ENCODE results near the gene GSDMA. TPM values are rescaled to one million over a fixed set of nuclear protein-coding genes. Genes with fewer than 3 reads are reported as not detected.

The GSDMA gene
- total and polyA plus RNA-seq, 10 of the 15 experiments (the other 5 are each of a cell fraction or from before 2014, with no cell fraction given): 0.04 to 0.11 TPM; not detected in 8

DNA sequence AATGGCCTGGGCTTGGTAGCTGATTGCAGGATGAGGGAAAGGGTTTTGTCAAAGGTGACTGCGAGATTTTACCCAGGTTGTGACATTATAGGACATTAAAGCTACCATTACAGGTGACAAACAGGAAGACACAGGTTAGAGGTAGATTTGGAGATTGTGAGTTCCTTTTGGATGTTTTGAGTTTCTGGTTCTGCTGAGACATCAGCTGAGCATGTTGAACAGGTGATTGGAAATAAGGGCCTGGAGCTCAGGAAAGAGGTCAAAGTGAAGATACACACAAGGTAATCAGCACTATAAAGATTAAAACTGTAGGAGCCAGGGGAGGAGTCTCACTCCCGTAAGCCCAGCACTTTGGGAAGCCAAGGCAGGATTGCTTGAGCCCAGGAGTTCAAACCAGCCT is 6.0 kb downstream of the GSDMA start:
- in situ Hi-C loops (cut with MboI) (no loop called here), intact Hi-C loops (cut with micrococcal nuclease; ENCODE audit: unreplicated experiment) (no loop called here)
- ATAC-seq: no peak
- H4K20me1 ChIP-seq (ENCODE audit: control insufficient read depth, insufficient read depth): no peaks in the 10 kb centered on the region
- peaks cover 0 to 4% of the 10 kb centered on the region in 2 experiments; a peak in 2 of 4 replicates for H3K27me3 ChIP-seq (replicated peaks in 1 of 2; ENCODE audit: control insufficient read depth in 2 of 2, insufficient read depth in 2 of 2, low read length in 1 of 2)
- H3K79me2 ChIP-seq (ENCODE audit: control insufficient read depth, insufficient read depth, low read length): no peaks in the 10 kb centered on the region
- H3K4me1 ChIP-seq (ENCODE audit: control insufficient read depth, insufficient read depth, low read length): no peaks in the 10 kb centered on the region
- no peak overlapping the region for H3K4me3 ChIP-seq
- ChIA-PET CTCF (interaction anchor here (0.6 to 2.0 kb wide), 5 partner anchors 11 to 1698 kb away, joined by 3 to 9 read pairs (median 3); partner anchors contain the start of gene PSMD3), SMC1A (ENCODE audit: uncharacterized antibody, unreplicated experiment) (interaction anchor here (0.8 kb wide), 1 partner anchor 12 kb away, joined by 3 read pairs; no protein-coding TSS in a partner anchor), POLR2A (interaction anchor here (0.9 to 1.1 kb wide), 3 partner anchors 9 to 43 kb away, joined by 3 to 5 read pairs (median 4); no protein-coding TSS in a partner anchor), RAD21 (ENCODE audit: unreplicated experiment) (interaction anchor here (1.2 kb wide), 1 partner anchor 8 kb away, joined by 3 read pairs; no protein-coding TSS in a partner anchor)
- no peak overlapping the region for H3K9ac ChIP-seq (ENCODE audit: control insufficient read depth, insufficient read depth, low read length)
- BruUV-seq (replicated peaks): no TSS peak
- no peak for TF ChIP-seq POU2F2 (IDR thresholded peaks at IDR 0.05; ENCODE audit: borderline replicate concordance, low read depth, low read length)
- TF ChIP-seq MTA2 (IDR thresholded peaks at IDR 0.05; ENCODE audit: low read depth): no peak
- H3K4me2 ChIP-seq (ENCODE audit: control insufficient read depth, insufficient read depth): no peak overlapping the region
- DNase-seq (ENCODE audit: low read depth, low spot score): no peak
- WGBS (ENCODE audit: insufficient coverage, insufficient replicate concordance, low lambda C conversion rate, missing lambda C conversion rate): 37% methylated on average over 2 of the region's 2 CpGs
- H3K36me3 ChIP-seq (ENCODE audit: control insufficient read depth in 2 of 2, insufficient read depth in 2 of 2, low read length in 1 of 2): no peaks in the 10 kb centered on the region
- H2AFZ ChIP-seq (ENCODE audit: control insufficient read depth, low read depth, low read length): no peak overlapping the region
- H3K27ac ChIP-seq (ENCODE audit: control insufficient read depth, insufficient read depth): no peak overlapping the region
- no peaks in the 10 kb centered on the region for H3K9me3 ChIP-seq (replicated peaks; ENCODE audit: control insufficient read depth, insufficient read depth, low read length)
- no peak for FAIRE-seq

- POLR2A ChIA-PET: interaction anchor here (0.9 to 1.1 kb wide), 3 partner anchors 9 to 43 kb away, joined by 3 to 5 read pairs (median 4); no protein-coding TSS in a partner anchor
- no peak overlapping the region for H3K27ac ChIP-seq (ENCODE audit: control insufficient read depth, insufficient read depth)
- TF ChIP-seq ZNF384 (IDR thresholded peaks at IDR 0.05; ENCODE audit: borderline replicate concordance, low read depth, low read length) (no peak), ZNF24 (IDR thresholded peaks at IDR 0.05) (no peak), FOS (IDR thresholded peaks at IDR 0.05; ENCODE audit: borderline replicate concordance, extremely low read depth, insufficient read length) (no peak), E2F4 (IDR thresholded peaks at IDR 0.05; ENCODE audit: low read depth, low read length) (no peak), BRCA1 (IDR thresholded peaks at IDR 0.05; ENCODE audit: low read depth, low read length) (no peak), EED (IDR thresholded peaks at IDR 0.05; ENCODE audit: low read depth) (no peak), SMAD5 (IDR thresholded peaks at IDR 0.05; ENCODE audit: low read depth) (no peak), TCF7 (IDR thresholded peaks at IDR 0.05; ENCODE audit: borderline replicate concordance) (no peak), IKZF2 (IDR thresholded peaks at IDR 0.05) (no peak), RBBP5 (conservative IDR thresholded peaks at IDR 0.05) (no peak), HDAC6 (IDR thresholded peaks at IDR 0.05; ENCODE audit: unreplicated experiment) (no peak)
- TF ChIP-seq, protein P1, sequence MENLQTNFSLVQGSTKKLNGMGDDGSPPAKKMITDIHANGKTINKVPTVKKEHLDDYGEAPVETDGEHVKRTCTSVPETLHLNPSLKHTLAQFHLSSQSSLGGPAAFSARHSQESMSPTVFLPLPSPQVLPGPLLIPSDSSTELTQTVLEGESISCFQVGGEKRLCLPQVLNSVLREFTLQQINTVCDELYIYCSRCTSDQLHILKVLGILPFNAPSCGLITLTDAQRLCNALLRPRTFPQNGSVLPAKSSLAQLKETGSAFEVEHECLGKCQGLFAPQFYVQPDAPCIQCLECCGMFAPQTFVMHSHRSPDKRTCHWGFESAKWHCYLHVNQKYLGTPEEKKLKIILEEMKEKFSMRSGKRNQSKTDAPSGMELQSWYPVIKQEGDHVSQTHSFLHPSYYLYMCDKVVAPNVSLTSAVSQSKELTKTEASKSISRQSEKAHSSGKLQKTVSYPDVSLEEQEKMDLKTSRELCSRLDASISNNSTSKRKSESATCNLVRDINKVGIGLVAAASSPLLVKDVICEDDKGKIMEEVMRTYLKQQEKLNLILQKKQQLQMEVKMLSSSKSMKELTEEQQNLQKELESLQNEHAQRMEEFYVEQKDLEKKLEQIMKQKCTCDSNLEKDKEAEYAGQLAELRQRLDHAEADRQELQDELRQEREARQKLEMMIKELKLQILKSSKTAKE (IDR thresholded peaks at IDR 0.05; ENCODE audit: low read depth, poor library complexity, severe bottlenecking): no peak
Measured at GRCh38 chr17:39969375-39969774, 6.6 kb downstream of the GSDMA start.

More at GRCh38 chr17:39969375-39969774, 6.6 kb downstream of the GSDMA start:
- intact Hi-C loops (cut with micrococcal nuclease; ENCODE audit: unreplicated experiment) (no loop called here), in situ Hi-C loops (cut with MboI) (no loop called here)
- ATAC-seq (no peak), DNase-seq (ENCODE audit: low read depth, low spot score) (no peak), FAIRE-seq (no peak)
- SMC1A ChIA-PET (ENCODE audit: uncharacterized antibody, unreplicated experiment): interaction anchor here (0.8 kb wide), 1 partner anchor 13 kb away, joined by 3 read pairs; no protein-coding TSS in a partner anchor
- 79% methylated on average over 6 of the region's 6 CpGs for WGBS (ENCODE audit: insufficient coverage, insufficient replicate concordance, low lambda C conversion rate, missing lambda C conversion rate)
- no peak overlapping the region for H3K4me2 ChIP-seq (ENCODE audit: control insufficient read depth, insufficient read depth)
- no peaks in the 10 kb centered on the region for H3K9me3 ChIP-seq (replicated peaks; ENCODE audit: control insufficient read depth, insufficient read depth, low read length)
- H3K4me1 ChIP-seq (ENCODE audit: control insufficient read depth, insufficient read depth, low read length): no peaks in the 10 kb centered on the region
- H4K20me1 ChIP-seq (ENCODE audit: control insufficient read depth, insufficient read depth): no peaks in the 10 kb centered on the region
- peaks cover 0 to 4% of the 10 kb centered on the region in 2 experiments; a peak in 2 of 4 replicates for H3K27me3 ChIP-seq (replicated peaks in 1 of 2; ENCODE audit: control insufficient read depth in 2 of 2, insufficient read depth in 2 of 2, low read length in 1 of 2)
- H3K79me2 ChIP-seq (ENCODE audit: control insufficient read depth, insufficient read depth, low read length): no peaks in the 10 kb centered on the region
- no peaks in the 10 kb centered on the region for H3K36me3 ChIP-seq (ENCODE audit: control insufficient read depth in 2 of 2, insufficient read depth in 2 of 2, low read length in 1 of 2)
- RAD21 ChIA-PET (ENCODE audit: unreplicated experiment): interaction anchor here (1.2 kb wide), 1 partner anchor 8 kb away, joined by 3 read pairs; no protein-coding TSS in a partner anchor
- H2AFZ ChIP-seq (ENCODE audit: control insufficient read depth, low read depth, low read length): no peak overlapping the region
- no peak overlapping the region for H3K4me3 ChIP-seq
- BruUV-seq (replicated peaks): no TSS peak
- no peak overlapping the region for H3K9ac ChIP-seq (ENCODE audit: control insufficient read depth, insufficient read depth, low read length)
- CTCF ChIA-PET: interaction anchor here (0.7 to 2.0 kb wide), 4 partner anchors 10 to 348 kb away, joined by 3 to 9 read pairs (median 3); partner anchors contain the start of gene PSMD3

All from GM12878 (cell line).